Stimulated activated CD4-positive, alpha-beta T cell treated with anti-CD3 and anti-CD28 coated beads, Interleukin-1b, Interleukin-23, amount 100 ng/mL, for 4 hours (primary cell): ENCODE results near the gene NSD1.
"Not testable (repeated sequence)": the region's sequence is repeated elsewhere in the genome, so short reads cannot be mapped to it uniquely, and the experiment has no call there.

Source experiments
- DNase-seq, 2 donors: peaks; one replicate each; pipeline ENCODE4 v3.0.0-alpha.2; 2020; ENCODE audit warnings: low read depth in 2 of 2

The NSD1 gene

DNA sequence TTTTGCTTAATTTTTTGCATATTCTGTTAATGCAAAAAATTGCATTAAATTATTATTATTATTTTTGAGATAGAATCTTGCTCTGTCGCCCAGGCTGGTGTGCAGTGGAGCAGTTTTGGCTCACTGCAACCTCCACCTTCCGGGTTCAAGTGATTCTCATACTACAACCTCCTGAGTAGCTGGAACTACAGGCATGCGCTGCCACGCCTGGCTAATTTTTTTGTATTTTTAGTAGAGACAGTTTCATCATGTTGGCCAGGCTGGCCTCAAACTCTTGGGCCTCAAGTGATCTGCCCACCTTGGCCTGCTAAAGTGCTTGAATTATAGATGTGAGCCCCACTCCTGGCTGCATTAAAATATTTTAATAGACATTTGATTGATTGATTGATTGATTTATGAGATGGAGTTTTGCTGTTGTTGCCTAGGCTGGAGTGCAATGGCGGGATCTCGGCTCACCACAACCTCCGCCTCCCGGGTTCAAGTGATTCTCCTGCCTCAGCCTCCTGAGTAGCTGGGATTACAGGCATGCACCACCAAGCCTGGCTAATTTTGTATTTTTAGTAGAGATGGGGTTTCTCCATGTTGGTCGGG lies 44.4 kb downstream of the NSD1 start:
- DNase-seq: not testable (repeated sequence)

DNA sequence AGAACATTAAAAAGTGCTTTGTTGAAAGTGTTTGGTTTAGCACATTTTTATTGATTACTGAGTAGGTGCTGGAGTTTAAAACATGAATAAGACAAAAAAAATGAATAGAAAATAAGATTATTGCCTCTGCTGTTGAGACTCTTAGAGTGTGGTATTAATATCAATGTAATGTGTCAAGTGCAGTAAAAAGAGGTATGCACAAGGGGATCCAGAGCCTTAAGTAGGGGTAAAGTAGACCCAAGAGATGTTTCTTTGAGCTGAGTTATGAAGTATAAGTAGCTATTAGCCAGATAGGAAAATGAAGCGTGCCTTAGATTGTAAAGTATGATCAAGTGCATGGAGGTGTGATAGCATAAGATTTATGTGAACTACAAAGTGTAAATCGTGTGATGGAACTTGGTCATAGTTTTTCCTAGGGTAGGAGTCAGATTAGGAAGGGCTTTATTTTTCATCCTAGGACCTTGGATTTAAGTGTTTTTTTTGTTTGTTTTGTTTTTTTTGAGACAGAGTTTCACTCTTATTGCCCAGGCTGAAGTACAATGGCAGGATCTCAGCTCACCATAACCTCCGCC lies 45.2 kb downstream of the NSD1 start:
- DNase-seq: no peak

DNA sequence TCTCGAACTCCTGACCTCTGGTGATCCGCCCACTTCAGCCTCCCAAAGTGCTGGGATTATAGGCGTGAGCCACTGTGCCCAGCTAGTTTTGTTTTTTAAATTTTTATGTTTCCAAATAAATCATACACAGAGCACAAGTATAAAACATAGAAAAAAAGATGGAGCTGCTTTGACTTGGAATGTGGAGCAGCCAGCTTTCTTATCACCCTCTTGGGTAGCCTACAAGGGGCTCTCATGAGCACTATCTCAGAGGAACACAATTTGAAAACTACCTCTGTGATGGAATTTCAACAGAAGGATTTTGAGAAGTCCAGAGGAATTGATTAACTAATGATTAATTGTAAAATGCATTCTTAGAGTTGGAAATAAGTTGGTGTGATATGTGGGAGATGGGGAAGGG lies 45.9 kb downstream of the NSD1 start:
- DNase-seq: no peak

DNA sequence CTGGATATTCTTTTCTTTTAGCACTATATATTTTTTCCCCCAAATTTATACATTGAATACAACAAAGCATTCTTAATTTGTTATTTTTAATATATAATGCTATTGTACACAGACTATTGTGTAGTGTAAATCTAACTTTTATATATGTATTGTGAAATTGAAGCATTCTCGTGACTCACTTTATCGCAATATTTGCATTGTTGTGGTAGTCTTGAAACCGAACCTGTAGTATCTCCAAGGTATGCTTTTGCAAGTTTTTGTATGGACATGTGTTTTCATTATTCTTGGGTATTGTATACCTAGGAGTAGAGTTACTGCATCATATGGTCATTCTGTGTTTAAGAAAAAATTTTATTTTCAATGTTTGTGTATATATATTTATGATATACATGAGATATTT lies 49.6 kb downstream of the NSD1 start:
- no peak for DNase-seq

DNA sequence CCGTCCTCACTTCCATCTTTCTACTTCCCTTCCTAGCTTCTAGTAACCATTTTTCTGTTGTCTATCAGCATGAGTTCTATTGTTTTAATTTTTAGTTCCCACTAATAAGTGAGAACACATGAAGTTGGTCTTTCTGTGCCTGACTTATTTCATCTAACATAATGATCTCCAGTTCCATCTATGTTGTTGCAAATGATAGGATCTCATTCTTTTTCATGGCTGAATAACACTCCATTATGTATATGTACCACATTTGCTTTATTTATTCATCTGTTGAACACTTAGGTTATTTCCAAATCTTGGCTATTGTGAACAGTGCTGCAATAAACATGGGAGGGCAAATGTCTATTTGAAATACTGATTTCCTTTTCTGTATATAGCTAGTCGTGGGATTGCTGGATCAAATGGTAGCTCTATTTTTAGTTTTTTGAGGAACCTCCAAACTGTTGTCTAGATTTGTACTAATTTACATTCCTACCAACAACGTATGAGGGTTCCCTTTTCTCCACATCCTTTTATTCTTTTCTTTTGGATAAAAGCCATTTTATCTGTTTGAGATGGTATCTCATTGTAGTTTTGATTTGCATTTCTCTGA lies 50.3 kb downstream of the NSD1 start:
- DNase-seq: no peak

DNA sequence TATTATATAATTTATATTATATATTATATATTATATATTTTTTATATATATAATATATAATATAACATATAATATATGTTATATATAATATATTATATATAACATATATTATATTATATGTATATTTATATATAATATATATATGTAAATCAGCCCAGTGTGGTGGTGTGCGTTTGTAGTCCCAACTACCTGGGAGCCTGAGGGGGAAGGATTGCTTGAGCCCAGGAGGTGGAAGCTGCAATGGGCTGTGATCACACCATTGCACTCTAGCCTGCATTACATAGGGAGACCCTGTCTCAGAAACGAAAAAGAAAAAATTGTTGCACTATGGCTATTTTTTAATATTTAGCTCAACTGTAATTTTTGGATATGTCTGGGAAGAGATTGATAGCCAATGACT lies 52.4 kb downstream of the NSD1 start:
- DNase-seq: no peak

GRCh38 chr5:177186645-177187044 lies 53.1 kb downstream of the NSD1 start:
- no peak for DNase-seq

DNA sequence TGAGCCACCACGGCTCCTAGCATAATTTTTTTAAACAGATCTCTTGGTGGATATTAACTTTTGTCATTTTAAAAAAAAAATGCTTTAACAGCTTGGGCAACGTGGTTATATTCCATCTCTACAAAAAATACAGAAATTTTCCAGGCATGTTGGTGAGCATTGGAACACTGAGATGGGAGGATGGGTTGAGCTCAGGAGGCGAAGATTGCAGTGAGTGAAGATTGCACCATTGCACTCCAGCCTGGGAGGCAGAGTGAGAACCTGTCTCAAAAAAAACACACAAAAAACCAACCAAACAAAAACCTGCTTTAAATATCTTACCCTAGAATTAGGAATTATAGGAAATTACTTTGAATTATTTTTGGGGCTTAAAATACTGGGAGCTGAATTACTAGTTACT lies 55.2 kb downstream of the NSD1 start:
- DNase-seq: no peak

DNA sequence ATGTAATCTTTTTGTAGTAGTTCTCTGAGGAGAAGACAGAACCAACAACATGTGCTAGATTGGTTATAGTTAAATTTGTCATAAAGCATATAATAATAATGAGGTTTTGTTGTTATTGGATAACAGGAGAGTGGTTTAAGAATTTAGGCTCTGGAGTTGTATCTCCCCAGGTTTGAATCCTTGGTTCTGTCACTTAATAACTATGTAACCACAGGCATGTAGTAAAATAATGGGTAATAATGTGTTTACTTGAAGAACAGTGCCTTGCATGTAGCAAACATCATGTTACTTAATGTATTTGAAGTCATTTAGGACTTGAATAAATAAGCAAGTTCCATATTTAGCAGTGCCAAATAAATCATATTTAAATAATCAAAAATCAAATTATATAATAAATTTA lies 55.8 kb downstream of the NSD1 start:
- no peak for DNase-seq

DNA sequence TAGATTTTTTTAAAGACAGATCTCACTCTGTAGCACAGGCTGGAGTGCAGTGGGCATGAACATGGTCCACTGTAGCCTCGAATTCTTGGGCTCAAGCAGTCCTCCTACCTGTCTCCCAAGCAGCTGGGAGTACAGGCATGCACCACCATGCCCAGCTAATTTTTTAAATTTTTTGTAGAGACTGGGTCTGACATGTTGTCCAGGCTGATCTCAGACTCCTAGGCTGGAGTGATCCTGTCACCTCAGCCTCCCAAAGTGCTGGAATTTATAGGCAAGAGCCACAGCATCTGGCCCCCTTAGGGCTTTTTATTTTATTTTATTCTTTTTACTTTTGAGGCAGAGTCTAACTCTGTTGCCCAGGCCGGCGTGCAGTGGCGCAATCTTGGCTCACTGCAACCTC lies 56.4 kb downstream of the NSD1 start:
- no peak for DNase-seq

DNA sequence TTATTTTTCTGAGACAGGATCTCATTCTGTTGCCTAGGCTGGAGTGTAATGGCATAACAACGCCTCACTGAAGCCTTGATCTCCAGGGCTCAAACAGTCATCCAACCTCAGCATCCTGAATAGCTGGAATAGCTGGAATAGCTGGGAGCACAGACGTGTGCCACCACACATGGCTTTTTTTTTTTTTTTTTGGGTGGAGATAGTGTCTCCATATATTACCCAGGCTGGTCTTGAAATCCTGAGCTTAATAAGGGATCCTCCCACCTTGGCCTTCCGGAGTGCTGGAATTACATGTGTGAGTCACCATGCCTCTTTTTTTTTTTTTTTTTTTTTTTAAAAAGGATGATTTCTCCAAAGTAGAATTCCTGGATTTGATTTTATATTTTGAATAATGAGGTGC lies 60.7 kb downstream of the NSD1 start:
- no peak for DNase-seq

- no peak for DNase-seq
Observed at GRCh38 chr5:177195307-177195952, 61.9 kb downstream of the NSD1 start.

GRCh38 chr5:177198738-177199137 lies 65.2 kb downstream of the NSD1 start:
- DNase-seq: no peak

DNA sequence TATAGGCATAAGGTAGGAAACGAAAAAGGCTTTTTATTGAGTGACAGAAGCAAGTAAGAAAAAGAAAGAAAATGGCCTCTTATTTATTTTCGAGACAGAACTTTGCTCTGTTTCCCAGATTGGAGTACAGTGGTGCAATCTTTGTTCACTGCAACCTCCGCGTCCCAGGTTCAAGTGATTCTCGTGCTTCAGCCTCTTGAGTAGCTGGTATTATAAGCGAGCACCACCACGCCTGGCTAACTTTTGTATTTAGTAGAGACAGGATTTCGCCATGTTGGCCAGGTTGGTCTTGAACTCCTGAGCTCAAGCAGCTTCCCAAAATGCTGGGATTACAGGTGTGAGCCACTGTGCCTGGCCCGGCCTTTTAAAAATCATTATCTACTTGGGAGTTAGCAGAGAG lies 70.7 kb downstream of the NSD1 start:
- DNase-seq: no peak

- DNase-seq: no peak
Observed at GRCh38 chr5:177209610-177210009, 76.0 kb downstream of the NSD1 start.

DNA sequence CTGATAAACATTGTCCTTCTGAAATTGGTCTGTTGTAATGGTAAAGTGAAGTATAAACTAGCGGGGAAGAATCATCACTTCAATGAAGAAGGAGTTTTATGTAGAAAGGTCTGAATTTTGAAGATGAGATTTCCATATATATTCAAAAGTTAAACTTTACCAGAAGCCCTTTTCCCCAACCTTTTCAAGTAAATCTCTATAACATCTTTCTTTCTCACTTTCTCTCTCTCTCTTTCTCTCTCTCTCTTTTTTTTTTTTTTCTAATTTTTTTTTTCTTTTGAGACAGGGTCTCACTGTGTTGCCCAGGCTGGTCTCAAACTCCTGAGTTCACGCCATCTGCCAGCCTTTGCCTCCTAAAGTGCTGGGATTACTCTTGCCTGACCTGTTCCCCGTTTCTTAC lies 78.7 kb downstream of the NSD1 start:
- DNase-seq: no peak

- no peak for DNase-seq
Observed at GRCh38 chr5:177220576-177220975, 87.0 kb downstream of the NSD1 start.

DNA sequence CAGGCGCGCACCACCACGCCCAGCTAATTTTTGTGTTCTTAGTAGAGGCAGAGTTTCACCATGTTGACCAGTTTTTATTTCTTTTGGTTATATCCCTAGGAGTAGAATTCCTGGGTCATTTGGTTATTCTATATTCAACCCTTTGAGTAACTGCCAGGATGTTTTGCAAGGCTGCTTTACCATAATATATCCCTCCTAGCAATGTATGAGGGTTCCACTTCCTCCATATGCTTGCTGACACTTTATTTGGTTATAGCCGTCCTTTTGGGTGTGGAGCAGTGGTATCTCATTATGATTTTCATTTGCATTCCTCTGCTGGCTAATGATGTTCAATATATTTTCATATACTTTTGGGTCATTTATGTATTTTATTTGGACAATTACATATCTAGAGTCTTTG lies 88.7 kb downstream of the NSD1 start:
- DNase-seq: no peak

- no peak for DNase-seq
Observed at GRCh38 chr5:177225798-177226197, 92.2 kb downstream of the NSD1 start.

GRCh38 chr5:177226860-177227259 lies 93.3 kb downstream of the NSD1 start:
- DNase-seq: no peak

DNA sequence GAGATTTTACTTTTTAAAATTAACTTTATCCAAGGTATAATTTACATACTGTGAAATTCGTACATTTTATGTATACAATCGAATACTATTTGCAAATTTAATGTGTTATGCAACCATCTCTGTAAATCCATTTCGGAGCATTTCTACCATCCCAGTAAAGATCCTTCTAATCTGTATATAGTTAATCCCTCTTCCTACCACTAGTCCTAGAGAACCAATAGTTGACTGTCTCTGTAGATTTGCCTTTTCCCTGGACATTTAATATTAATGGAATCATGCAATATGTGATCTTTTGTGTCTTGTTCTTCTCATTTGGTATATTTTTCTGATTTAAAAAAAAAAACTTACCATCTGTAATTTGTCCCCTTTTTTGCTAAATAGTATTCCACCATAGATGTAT lies 95.2 kb downstream of the NSD1 start:
- DNase-seq: no peak

DNA sequence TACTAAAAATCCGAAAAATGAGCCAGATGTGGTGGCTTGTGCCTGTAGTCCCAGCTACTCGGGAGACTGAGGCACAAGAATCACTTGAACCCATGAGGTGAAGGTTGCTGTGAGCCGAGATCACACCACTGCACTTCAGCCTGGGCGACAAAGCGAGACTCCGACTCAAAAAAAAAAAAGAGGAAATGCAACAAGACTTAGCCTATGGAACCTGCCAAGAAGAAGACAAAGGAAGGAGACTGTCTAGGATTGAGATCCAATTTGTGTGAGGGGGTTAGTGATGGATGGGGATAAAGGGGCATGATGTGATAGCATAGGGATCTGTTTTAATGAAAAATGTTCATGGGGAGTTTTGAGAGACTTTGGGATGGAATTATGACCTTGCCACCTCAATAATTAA lies 97.1 kb downstream of the NSD1 start:
- DNase-seq: no peak

GRCh38 chr5:177231479-177232250 lies 98.1 kb downstream of the NSD1 start:
- DNase-seq: no peak
